HEK293 (cell line): ENCODE data around the gene UROC1.

ENCODE experiments used
- CTCF ChIA-PET: fragments of 350-600 bp; formaldehyde crosslinking; extraction: SDS; loops from one replicate; lab custom pipeline; 2021; ENCODE audit warnings: antibody characterized with exemption; lab: Yijun Ruan, JAX
- POLR2A ChIA-PET: fragments of 300-600 bp; formaldehyde crosslinking; extraction: SDS; loops from one replicate; lab custom pipeline; 2020; ENCODE audit warnings: antibody characterized with exemption, inconsistent platforms; lab: Yijun Ruan, JAX
- H3K27ac ChIP-seq: fragments of 200-500 bp; sonication (Bioruptor generic); 2 replicates; pipeline ENCODE4 v1.5.1; 2014; ENCODE audit warnings: low read depth, low read length, control low read depth, inconsistent platforms; ENCODE audit errors: extremely low read depth
- H3K36me3 ChIP-seq, 2 experiments: fragments of 200-500 bp in 1 of 2; sonication (Bioruptor generic) in 1 of 2; 1 replicate in 1 of 2; 2 replicates in 1 of 2; pipeline ENCODE4 v1.5.1; 2014 to 2017; ENCODE audit warnings: inconsistent platforms in 2 of 2, low read length in 2 of 2; ENCODE audit not compliant: control insufficient read depth in 2 of 2, insufficient read depth in 1 of 2
- H3K4me1 ChIP-seq: fragments of 200-500 bp; sonication (Bioruptor generic); 2 replicates; pipeline ENCODE4 v1.5.1; 2014; ENCODE audit warnings: mild to moderate bottlenecking, low read length, inconsistent platforms; ENCODE audit not compliant: control insufficient read depth, insufficient read depth
- H3K4me3 ChIP-seq: 2 replicates; pipeline ENCODE4 v1.5.1; 2011; ENCODE audit warnings: low read depth, mild to moderate bottlenecking, control low read depth, low read length, moderate library complexity
- H3K9me3 ChIP-seq: fragments of 200-500 bp; sonication (Bioruptor generic); 2 replicates; pipeline ENCODE4 v1.5.1; 2014; ENCODE audit warnings: low read depth, low read length, inconsistent platforms; ENCODE audit not compliant: control insufficient read depth, insufficient read depth
- BCL11B ChIP-seq: fragments of 450-650 bp; formaldehyde crosslinking; IDR thresholded peaks from 2 replicates; pipeline ENCODE4 v1.5.1; 2016; ENCODE audit warnings: low read depth, missing biosample characterization, missing genetic modification characterization
- GLI4 ChIP-seq: fragments of 450-650 bp; formaldehyde crosslinking; IDR thresholded peaks from 2 replicates; pipeline ENCODE4 v1.5.1; 2016; ENCODE audit warnings: missing biosample characterization, missing genetic modification characterization
- GLIS1 ChIP-seq: fragments of 450-650 bp; formaldehyde crosslinking; IDR thresholded peaks from 2 replicates; pipeline ENCODE4 v1.5.1; 2016; ENCODE audit warnings: missing biosample characterization, missing genetic modification characterization
- GLIS2 ChIP-seq: fragments of 450-650 bp; formaldehyde crosslinking; IDR thresholded peaks from 2 replicates; pipeline ENCODE4 v1.5.1; 2016; ENCODE audit warnings: missing biosample characterization, missing genetic modification characterization
- KLF16 ChIP-seq: fragments of 450-650 bp; formaldehyde crosslinking; IDR thresholded peaks from 2 replicates; pipeline ENCODE4 v1.5.1; 2017; ENCODE audit warnings: missing biosample characterization, missing genetic modification characterization
- MZF1 ChIP-seq: fragments of 450-650 bp; formaldehyde crosslinking; IDR thresholded peaks from 2 replicates; pipeline ENCODE4 v1.5.1; 2017; ENCODE audit warnings: missing biosample characterization, missing genetic modification characterization, borderline replicate concordance
- OVOL3 ChIP-seq: fragments of 450-650 bp; formaldehyde crosslinking; IDR thresholded peaks from 2 replicates; pipeline ENCODE4 v1.5.1; 2016; ENCODE audit warnings: missing biosample characterization, missing genetic modification characterization
- ZBTB1 ChIP-seq: fragments of 450-650 bp; formaldehyde crosslinking; IDR thresholded peaks from 2 replicates; pipeline ENCODE4 v1.5.1; 2016; ENCODE audit warnings: missing biosample characterization, missing genetic modification characterization
- ZNF157 ChIP-seq: fragments of 450-650 bp; formaldehyde crosslinking; IDR thresholded peaks from 2 replicates; pipeline ENCODE4 v1.5.1; 2016; ENCODE audit warnings: missing biosample characterization, missing genetic modification characterization
- ZNF335 ChIP-seq: fragments of 450-650 bp; formaldehyde crosslinking; conservative IDR thresholded peaks from 2 replicates; pipeline ENCODE4 v1.5.1; 2016; ENCODE audit warnings: missing biosample characterization, missing genetic modification characterization
- ZNF37A ChIP-seq: fragments of 450-650 bp; IDR thresholded peaks from 2 replicates; pipeline ENCODE4 v1.5.1; 2018; ENCODE audit warnings: missing biosample characterization, missing genetic modification characterization
- ZNF549 ChIP-seq: fragments of 450-650 bp; IDR thresholded peaks from 2 replicates; pipeline ENCODE4 v1.5.1; 2018; ENCODE audit warnings: missing biosample characterization, missing genetic modification characterization, mild to moderate bottlenecking, inconsistent platforms, moderate library complexity
- ZNF580 ChIP-seq: fragments of 450-650 bp; formaldehyde crosslinking; IDR thresholded peaks from 2 replicates; pipeline ENCODE4 v1.5.1; 2016; ENCODE audit warnings: missing biosample characterization, missing genetic modification characterization
- ZNF785 ChIP-seq: fragments of 450-650 bp; formaldehyde crosslinking; IDR thresholded peaks from 2 replicates; pipeline ENCODE4 v1.5.1; 2016; ENCODE audit warnings: missing biosample characterization, missing genetic modification characterization
- TF ChIP-seq, protein P1 (sequence below): fragments of 450-650 bp; formaldehyde crosslinking; IDR thresholded peaks from 2 replicates; pipeline ENCODE4 v1.5.1; 2016; ENCODE audit warnings: missing biosample characterization, missing genetic modification characterization
- TF ChIP-seq, protein P2 (sequence below): fragments of 450-650 bp; formaldehyde crosslinking; IDR thresholded peaks from 2 replicates; pipeline ENCODE4 v1.5.1; 2016; ENCODE audit warnings: missing biosample characterization, missing genetic modification characterization, low read depth
- TF ChIP-seq, protein P3 (sequence below): fragments of 450-650 bp; formaldehyde crosslinking; IDR thresholded peaks from 2 replicates; pipeline ENCODE4 v1.5.1; 2017; ENCODE audit warnings: missing biosample characterization, mild to moderate bottlenecking, missing genetic modification characterization, moderate library complexity
- TF ChIP-seq, protein P4 (sequence below): fragments of 450-650 bp; formaldehyde crosslinking; IDR thresholded peaks from 2 replicates; pipeline ENCODE4 v1.5.1; 2016; ENCODE audit warnings: missing biosample characterization, missing genetic modification characterization, borderline replicate concordance
- TF ChIP-seq, protein P5 (sequence below): sonication (generic); formaldehyde crosslinking; IDR thresholded peaks from 2 replicates; pipeline ENCODE4 v1.8.1; 2022; ENCODE audit warnings: mild to moderate bottlenecking, moderate library complexity, missing genetic modification reagents

The UROC1 gene

GRCh38 chr3:126507886-126508285, 9.7 kb downstream of the UROC1 start:
- POLR2A ChIA-PET, result interaction anchor here (0.5 kb wide), 1 partner anchor 9 kb away, joined by 4 read pairs; no protein-coding TSS in a partner anchor
- no peaks in the 10 kb centered on the region for H3K36me3 ChIP-seq
- CTCF ChIA-PET, result no interaction called here
- no peak for TF ChIP-seq BCL11B
- TF ChIP-seq, protein P1, sequence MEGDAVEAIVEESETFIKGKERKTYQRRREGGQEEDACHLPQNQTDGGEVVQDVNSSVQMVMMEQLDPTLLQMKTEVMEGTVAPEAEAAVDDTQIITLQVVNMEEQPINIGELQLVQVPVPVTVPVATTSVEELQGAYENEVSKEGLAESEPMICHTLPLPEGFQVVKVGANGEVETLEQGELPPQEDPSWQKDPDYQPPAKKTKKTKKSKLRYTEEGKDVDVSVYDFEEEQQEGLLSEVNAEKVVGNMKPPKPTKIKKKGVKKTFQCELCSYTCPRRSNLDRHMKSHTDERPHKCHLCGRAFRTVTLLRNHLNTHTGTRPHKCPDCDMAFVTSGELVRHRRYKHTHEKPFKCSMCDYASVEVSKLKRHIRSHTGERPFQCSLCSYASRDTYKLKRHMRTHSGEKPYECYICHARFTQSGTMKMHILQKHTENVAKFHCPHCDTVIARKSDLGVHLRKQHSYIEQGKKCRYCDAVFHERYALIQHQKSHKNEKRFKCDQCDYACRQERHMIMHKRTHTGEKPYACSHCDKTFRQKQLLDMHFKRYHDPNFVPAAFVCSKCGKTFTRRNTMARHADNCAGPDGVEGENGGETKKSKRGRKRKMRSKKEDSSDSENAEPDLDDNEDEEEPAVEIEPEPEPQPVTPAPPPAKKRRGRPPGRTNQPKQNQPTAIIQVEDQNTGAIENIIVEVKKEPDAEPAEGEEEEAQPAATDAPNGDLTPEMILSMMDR (tag by site-specific recombination), result no peak
- TF ChIP-seq GLIS2 (tag by site-specific recombination), result no peak
- TF ChIP-seq ZNF157 (tag by site-specific recombination), result no peak
- TF ChIP-seq, protein P2, sequence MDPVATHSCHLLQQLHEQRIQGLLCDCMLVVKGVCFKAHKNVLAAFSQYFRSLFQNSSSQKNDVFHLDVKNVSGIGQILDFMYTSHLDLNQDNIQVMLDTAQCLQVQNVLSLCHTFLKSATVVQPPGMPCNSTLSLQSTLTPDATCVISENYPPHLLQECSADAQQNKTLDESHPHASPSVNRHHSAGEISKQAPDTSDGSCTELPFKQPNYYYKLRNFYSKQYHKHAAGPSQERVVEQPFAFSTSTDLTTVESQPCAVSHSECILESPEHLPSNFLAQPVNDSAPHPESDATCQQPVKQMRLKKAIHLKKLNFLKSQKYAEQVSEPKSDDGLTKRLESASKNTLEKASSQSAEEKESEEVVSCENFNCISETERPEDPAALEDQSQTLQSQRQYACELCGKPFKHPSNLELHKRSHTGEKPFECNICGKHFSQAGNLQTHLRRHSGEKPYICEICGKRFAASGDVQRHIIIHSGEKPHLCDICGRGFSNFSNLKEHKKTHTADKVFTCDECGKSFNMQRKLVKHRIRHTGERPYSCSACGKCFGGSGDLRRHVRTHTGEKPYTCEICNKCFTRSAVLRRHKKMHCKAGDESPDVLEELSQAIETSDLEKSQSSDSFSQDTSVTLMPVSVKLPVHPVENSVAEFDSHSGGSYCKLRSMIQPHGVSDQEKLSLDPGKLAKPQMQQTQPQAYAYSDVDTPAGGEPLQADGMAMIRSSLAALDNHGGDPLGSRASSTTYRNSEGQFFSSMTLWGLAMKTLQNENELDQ (tag by site-specific recombination), result no peak
- H3K4me1 ChIP-seq, result no peaks in the 10 kb centered on the region
- H3K27ac ChIP-seq, result no peak overlapping the region
- no peak overlapping the region for H3K4me3 ChIP-seq
- H3K9me3 ChIP-seq, result no peaks in the 10 kb centered on the region

DNA sequence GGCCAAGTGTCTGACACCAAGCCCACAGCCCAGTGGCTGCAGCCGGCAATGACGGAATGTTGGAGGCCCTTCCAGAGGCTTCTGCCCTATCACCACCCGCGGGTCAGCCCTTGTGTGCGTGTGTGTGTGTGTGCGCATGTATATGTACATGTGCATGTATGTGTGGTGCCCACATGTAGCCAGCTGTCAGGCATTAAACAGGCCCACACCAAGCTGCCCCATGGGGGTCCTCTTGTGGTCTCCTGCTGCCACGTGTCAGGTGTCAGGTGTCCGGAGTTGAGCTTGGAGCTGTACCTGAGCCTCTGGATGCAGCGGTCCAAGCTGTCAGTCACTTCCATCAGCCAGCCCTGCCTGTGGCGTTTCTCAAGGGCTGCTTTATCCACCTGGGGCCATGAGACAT, 13.9 kb downstream of the UROC1 start:
- POLR2A ChIA-PET, result no interaction called here
- Histone ChIP-seq H3K9me3 (no peaks in the 10 kb centered on the region), H3K4me1 (no peaks in the 10 kb centered on the region), H3K27ac (no peak overlapping the region), H3K4me3 (no peak overlapping the region), H3K36me3 (no peaks in the 10 kb centered on the region)
- CTCF ChIA-PET, result no interaction called here
- no peak for TF ChIP-seq ZBTB1
- TF ChIP-seq ZNF335 (tag by site-specific recombination), result no peak
- no peak for TF ChIP-seq ZNF549
- TF ChIP-seq, protein P3, sequence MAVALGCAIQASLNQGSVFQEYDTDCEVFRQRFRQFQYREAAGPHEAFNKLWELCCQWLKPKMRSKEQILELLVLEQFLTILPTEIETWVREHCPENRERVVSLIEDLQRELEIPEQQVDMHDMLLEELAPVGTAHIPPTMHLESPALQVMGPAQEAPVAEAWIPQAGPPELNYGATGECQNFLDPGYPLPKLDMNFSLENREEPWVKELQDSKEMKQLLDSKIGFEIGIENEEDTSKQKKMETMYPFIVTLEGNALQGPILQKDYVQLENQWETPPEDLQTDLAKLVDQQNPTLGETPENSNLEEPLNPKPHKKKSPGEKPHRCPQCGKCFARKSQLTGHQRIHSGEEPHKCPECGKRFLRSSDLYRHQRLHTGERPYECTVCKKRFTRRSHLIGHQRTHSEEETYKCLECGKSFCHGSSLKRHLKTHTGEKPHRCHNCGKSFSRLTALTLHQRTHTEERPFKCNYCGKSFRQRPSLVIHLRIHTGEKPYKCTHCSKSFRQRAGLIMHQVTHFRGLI, result no peak
- TF ChIP-seq KLF16 (tag by site-specific recombination), result no peak
- no peak for TF ChIP-seq GLI4 (tag by site-specific recombination)
- TF ChIP-seq ZNF785 (tag by site-specific recombination), result no peak
- no peak for TF ChIP-seq ZNF37A
- no peak for TF ChIP-seq ZNF580 (tag by site-specific recombination)
- no peak for TF ChIP-seq OVOL3 (tag by site-specific recombination)
- TF ChIP-seq, protein P4, sequence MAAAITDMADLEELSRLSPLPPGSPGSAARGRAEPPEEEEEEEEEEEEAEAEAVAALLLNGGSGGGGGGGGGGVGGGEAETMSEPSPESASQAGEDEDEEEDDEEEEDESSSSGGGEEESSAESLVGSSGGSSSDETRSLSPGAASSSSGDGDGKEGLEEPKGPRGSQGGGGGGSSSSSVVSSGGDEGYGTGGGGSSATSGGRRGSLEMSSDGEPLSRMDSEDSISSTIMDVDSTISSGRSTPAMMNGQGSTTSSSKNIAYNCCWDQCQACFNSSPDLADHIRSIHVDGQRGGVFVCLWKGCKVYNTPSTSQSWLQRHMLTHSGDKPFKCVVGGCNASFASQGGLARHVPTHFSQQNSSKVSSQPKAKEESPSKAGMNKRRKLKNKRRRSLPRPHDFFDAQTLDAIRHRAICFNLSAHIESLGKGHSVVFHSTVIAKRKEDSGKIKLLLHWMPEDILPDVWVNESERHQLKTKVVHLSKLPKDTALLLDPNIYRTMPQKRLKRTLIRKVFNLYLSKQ (tag by site-specific recombination), result no peak
- TF ChIP-seq, protein P5, sequence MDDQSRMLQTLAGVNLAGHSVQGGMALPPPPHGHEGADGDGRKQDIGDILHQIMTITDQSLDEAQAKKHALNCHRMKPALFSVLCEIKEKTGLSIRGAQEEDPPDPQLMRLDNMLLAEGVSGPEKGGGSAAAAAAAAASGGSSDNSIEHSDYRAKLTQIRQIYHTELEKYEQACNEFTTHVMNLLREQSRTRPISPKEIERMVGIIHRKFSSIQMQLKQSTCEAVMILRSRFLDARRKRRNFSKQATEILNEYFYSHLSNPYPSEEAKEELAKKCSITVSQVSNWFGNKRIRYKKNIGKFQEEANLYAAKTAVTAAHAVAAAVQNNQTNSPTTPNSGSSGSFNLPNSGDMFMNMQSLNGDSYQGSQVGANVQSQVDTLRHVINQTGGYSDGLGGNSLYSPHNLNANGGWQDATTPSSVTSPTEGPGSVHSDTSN, result no peak
- TF ChIP-seq MZF1, result no peak
- no peak for TF ChIP-seq GLIS1
